GM21381 (cell line): ENCODE data around the gene LIFR.

ENCODE experiments used
- ATAC-seq: cut with Tn5 transposase; IDR thresholded peaks from one replicate; pipeline ENCODE4 v1.9.1; 2021; ENCODE audit warnings: mild to moderate bottlenecking, moderate library complexity; ENCODE audit not compliant: unreplicated experiment

LIFR gene

DNA sequence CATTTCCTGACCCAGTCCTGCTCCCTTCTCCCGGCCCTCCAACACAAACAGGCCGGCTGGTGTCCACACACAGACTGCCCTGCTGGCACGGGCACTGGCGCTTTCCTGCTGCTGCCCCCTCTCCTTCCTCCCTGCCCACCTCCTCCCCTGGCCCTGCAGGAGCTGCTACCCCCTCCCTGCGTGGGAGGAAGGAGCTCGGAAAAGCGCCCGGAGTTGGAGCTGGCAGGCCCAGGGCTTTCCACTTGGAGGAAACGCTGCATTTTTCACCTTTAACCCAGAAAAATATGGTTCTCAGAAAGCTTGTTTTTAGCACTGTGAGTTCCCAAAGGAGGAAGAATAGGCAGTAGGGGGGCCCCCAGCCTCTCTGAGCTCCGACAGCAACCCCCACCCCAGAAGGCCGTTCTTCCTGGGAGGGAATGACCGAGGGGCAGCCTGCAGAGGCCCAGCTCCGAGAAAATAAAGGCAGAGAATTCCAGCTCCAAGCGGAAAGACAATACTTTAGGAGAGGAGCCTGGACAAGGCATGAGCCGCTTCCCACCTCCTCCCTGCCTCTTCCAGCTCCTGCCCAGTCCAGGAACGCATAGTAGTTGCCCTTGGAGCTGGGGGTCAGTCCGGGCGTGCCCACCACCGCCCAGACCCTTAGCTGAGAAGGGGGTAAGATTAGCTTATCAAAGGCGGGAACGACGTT, 88.9 kb downstream of the LIFR start:
- ATAC-seq = no peak

- ATAC-seq = no peak
Observed at GRCh38 chr5:38466424-38467189, 89.8 kb downstream of the LIFR start.

- no peak for ATAC-seq
Observed at GRCh38 chr5:38465702-38466423, 90.6 kb downstream of the LIFR start.

- no peak for ATAC-seq
Observed at GRCh38 chr5:38465061-38465460, 91.4 kb downstream of the LIFR start.

GRCh38 chr5:38463634-38464521, 92.6 kb downstream of the LIFR start:
- no peak for ATAC-seq

GRCh38 chr5:38462976-38463633, 93.3 kb downstream of the LIFR start:
- ATAC-seq = no peak

DNA sequence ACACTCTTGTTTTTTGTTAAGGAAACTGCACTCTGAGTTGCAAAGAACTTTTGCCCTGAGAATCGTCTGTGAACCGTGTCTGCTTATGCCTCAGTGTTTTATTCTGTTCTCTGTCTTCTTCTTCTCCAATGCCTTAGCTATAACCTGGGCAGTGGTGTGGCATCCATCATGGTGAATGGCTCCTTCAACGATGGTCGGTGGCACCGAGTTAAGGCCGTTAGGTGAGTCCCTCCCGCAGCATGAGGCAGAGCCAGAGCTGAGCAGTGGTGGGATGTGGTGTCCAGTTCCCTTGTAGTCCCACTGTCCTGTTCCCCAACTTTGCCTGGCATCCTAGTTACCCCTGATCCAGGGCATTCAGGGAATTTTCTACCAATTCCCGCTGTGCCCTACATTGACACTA, 98.3 kb downstream of the LIFR start:
- no peak for ATAC-seq

DNA sequence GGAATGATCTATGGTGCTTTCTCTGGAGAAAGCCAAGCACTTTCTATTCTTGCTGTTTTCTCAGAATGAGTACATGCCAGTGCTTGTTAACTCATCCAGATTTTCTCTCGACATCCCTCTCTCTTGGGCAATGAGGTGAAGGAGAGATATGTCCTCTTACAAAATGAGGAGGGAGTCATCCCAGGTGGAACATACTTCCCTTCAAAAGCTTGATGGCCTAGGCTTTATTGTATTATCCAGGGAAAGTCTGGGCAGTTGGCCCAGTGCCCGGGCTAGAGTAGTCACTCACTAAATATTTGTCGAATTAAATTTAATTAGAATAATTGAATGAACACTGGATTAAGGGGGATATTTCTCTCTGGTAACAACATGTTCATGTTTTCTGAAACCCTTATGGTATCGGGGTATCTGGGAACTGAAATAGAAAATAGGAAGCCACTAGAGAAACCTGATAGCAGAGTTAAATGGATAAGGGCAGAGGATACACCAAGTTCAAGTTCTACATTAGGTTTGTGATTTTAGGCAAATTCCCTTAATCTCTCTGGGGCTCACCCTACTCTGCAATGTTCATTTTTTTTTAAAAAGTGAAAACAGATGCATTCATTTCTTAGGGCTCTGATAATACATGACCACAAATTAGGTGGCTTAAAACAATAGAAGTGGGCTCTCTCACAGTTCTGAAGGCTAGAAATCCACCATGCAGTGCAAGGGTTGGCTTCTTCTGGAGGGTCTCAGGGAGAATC, 99.6 kb downstream of the LIFR start:
- no peak for ATAC-seq

DNA sequence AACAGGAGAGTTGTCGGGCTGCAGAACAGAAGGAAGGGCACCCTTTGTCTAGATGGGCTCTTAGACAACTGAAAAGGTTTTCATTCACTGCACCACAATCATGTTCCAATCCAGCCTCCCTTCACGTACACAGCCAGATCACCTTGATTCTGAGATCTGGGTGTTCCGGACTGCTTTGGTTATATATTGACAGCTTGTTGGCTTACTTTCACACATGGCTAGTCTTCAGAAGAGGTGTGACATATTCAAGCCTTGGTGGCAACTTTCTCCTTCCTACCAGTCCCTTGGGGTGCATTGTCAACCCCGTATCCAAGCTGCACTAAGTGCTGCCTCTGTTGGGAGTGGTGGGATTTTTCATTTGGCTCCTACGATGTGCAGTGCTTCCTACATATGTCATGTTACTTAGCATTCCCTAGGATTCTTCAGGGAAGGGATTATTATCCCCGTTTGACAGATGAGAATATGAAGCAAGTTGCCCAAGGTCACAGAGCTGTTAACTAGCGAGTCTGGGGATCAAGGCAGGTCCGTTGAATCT, 100.6 kb downstream of the LIFR start:
- peak; percentile 65 for ATAC-seq

DNA sequence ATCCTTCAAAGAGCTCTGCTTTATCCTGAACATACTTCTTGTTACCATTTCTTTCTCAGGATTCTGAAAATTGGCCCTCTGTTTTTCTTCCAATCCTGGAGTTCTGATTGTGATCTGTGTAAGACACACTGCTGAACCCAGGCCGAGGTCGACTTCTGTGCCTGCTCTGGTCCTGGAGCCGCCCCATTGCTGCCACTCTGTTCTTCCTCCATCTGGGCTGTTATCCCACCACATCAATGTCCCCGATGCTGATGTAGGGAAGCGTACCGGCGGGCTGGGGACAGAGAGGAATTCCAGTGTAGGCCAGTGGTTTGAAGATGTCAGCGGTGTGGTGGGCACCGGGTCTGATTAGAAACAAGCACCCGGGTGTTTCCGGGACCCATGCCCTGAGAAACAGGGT, 102.5 kb downstream of the LIFR start:
- no peak for ATAC-seq

- peak; percentile 96 for ATAC-seq
Observed at GRCh38 chr5:38453506-38453905, 102.9 kb downstream of the LIFR start.

DNA sequence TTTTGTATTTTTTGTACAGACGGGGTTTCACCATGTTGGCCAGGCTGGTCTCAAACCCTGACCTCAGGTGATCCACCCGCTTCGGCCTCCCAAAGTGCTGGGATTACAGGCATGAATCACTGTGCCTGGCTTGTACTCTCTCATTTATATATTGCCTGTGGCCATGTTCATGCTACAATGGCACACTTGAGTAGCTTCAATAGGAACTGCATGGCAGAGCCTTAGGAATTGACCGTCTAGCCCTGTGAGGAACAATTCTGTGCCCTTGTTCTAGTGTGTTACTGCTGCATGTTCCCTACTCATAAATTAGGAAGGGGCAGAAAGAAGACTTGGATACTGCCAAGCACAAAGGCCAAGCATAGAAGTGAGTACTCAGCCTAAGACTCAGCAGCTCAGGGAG, 104.2 kb downstream of the LIFR start:
- no peak for ATAC-seq

GRCh38 chr5:38451074-38451725, 105.2 kb downstream of the LIFR start:
- no peak for ATAC-seq

- ATAC-seq = no peak
Observed at GRCh38 chr5:38450627-38451026, 105.8 kb downstream of the LIFR start.

DNA sequence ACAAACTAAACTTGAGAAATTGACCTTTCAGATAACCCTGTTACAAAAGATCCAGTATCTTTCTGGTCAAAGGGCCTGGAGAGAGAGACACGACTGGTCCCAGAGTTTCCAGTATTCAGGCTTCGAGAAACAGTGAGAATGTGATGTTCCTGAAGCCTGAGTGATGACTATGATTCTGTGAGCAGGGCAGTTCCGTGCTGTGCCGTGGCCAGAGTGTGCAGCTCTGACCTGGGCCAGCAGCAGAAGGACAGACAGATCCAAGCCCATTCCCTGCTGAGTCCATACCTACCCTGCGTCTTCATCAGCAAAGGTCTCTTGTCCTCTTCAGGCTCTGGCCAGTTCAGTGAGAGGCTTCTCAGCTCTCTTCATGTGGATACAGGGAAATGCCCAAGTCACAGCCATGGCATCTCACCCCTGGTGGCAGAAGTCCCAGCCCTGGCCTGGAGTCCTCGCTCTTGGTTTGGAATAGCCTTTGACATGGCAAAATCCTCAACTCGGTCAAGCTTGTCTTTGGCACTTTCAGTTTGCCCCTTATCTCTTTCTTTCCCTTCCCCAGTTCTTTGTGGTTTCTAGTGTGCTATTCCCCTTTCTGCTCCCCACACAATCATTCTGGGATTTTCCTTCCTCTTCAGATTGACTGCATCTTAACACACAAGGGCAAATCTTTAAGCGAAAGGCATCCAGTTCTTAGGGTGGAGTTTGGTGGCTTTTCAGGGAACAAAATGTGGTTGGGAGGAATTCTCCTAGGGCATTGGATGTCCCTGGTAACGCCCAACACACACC, 107.7 kb downstream of the LIFR start:
- no peak for ATAC-seq

GRCh38 chr5:38447786-38448185, 108.7 kb downstream of the LIFR start:
- no peak for ATAC-seq

GRCh38 chr5:38447056-38447455, 109.4 kb downstream of the LIFR start:
- ATAC-seq = no peak

DNA sequence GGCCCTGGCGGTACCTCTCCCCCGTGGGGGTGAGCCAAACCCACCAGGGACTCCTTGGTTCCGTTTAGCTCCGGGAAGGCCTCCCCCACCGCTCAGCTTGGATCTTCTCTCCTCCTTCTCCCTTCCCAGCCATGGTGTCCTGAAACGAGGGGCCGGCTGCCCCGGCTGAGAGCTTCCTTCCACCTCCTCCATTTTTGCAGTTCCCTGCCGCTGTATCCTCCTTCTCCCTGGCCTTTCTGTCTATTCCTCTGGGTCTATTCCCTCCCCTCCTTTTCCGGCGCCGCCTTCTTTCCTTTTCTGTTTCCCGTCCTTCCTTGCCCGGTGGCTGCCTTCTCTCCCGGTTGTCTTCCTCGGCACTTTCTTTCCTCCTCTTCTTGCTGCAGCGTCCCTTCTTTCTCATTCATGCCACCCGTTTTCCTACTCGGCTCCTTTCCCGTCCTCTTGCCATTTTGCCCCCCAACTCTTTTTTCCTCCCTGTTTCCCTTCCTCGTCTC, 110.4 kb downstream of the LIFR start:
- ATAC-seq = no peak
